H1 (cell line): ENCODE results near the gene ELOVL2.

Experiments used
- EZH2 ChIP-seq: fragments of 200-600 bp; sonication (generic); IDR thresholded peaks from 2 replicates; pipeline ENCODE4 v1.7.1; 2012; ENCODE audit warnings: low read depth, mild to moderate bottlenecking, moderate library complexity, low read length, inconsistent platforms; ENCODE audit not compliant: severe bottlenecking
- HDAC2 ChIP-seq, 2 experiments: fragments of 300-600 bp in 1 of 2; sonication (generic) in 1 of 2; IDR thresholded peaks; 2 replicates each; pipeline ENCODE4 v1.6.1; 2011 to 2012; ENCODE audit warnings: low read depth in 2 of 2, low read length in 2 of 2, mild to moderate bottlenecking in 2 of 2, moderate library complexity in 2 of 2, borderline replicate concordance in 1 of 2, inconsistent platforms in 1 of 2
- NRF1 ChIP-seq: IDR thresholded peaks from 2 replicates; pipeline ENCODE4 v1.6.1; 2011; ENCODE audit warnings: mild to moderate bottlenecking, low read depth, low read length, improper control_type of control experiment
- POU5F1 ChIP-seq: IDR thresholded peaks from 2 replicates; pipeline ENCODE4 v1.6.1; 2011; ENCODE audit warnings: low read depth, mild to moderate bottlenecking, low read length, moderate library complexity
- TAF1 ChIP-seq: IDR thresholded peaks from 2 replicates; pipeline ENCODE4 v1.6.1; 2011; ENCODE audit warnings: mild to moderate bottlenecking, low read depth, low read length
- TBP ChIP-seq: IDR thresholded peaks from 2 replicates; pipeline ENCODE4 v1.6.1; 2011; ENCODE audit warnings: low read depth, low read length, improper control_type of control experiment
- TF ChIP-seq, protein P1 (sequence below), 3 experiments: IDR thresholded peaks; 1 replicate in 2 of 3; 2 replicates in 1 of 3; pipeline versions ENCODE4 v1.5.1 to v1.6.1; 2011; ENCODE audit warnings: low read length in 3 of 3, mild to moderate bottlenecking in 3 of 3, inconsistent platforms in 2 of 3, low read depth in 1 of 3, moderate library complexity in 1 of 3; ENCODE audit not compliant: insufficient read depth in 1 of 3; ENCODE audit errors: control extremely low read depth in 1 of 3

DNA sequence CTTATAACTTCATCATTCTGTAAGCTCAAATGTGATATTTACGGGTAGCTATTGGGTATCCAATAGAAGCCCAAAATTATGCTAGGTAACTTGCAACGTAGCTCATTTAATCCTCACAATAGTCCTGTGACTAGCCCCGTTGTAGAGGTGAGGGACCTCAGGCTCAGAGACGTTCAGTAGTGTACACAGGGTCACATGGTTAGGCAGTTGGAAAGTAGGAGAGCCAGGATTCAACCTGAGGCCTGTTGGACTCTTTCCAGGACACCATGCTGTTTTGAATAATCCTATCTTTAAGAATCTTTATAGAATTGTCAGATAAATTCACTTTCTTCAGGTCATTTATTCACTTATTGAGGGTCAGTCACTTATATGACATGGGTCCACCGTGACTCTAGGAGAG, 9.2 kb upstream of the ELOVL2 start:
- TF ChIP-seq TBP (no peak), EZH2 (no peak), POU5F1 (no peak), TAF1 (no peak), HDAC2 (IDR thresholded peaks at IDR 0.05; ENCODE audit: borderline replicate concordance in 1 of 2, low read depth in 2 of 2, low read length in 2 of 2) (no peak), NRF1 (no peak)
- TF ChIP-seq, protein P1, sequence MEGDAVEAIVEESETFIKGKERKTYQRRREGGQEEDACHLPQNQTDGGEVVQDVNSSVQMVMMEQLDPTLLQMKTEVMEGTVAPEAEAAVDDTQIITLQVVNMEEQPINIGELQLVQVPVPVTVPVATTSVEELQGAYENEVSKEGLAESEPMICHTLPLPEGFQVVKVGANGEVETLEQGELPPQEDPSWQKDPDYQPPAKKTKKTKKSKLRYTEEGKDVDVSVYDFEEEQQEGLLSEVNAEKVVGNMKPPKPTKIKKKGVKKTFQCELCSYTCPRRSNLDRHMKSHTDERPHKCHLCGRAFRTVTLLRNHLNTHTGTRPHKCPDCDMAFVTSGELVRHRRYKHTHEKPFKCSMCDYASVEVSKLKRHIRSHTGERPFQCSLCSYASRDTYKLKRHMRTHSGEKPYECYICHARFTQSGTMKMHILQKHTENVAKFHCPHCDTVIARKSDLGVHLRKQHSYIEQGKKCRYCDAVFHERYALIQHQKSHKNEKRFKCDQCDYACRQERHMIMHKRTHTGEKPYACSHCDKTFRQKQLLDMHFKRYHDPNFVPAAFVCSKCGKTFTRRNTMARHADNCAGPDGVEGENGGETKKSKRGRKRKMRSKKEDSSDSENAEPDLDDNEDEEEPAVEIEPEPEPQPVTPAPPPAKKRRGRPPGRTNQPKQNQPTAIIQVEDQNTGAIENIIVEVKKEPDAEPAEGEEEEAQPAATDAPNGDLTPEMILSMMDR (IDR thresholded peaks at IDR 0.05; ENCODE audit: control extremely low read depth in 1 of 3, insufficient read depth in 1 of 3, low read depth in 1 of 3, low read length in 3 of 3) = no peak
